Measurements from ENCODE around the gene EIF4E2.

DNA sequence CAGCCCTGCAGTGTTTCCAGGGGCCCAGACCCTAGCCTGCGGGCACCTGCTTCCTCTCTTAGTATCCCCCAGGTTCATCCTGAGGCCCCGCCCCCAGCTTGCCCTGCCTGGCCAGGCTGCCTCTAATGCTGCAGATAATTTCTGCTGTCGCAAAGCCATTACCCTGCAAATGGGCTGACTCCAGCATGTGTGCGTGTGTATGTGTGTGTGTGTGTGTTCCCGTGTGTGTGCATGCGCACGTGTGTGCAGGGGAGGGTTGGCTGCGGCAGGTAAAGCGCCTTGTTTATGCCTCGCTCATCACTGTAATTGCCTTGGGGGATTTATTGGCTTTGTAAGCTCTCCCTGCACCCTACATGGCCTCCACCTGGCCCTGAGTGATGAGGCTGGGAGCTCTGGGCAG, 37.9 kb upstream of the EIF4E2 start:
- no peak for TF ChIP-seq POLR2A (IDR thresholded peaks at IDR 0.05)
- TF ChIP-seq, protein P1, sequence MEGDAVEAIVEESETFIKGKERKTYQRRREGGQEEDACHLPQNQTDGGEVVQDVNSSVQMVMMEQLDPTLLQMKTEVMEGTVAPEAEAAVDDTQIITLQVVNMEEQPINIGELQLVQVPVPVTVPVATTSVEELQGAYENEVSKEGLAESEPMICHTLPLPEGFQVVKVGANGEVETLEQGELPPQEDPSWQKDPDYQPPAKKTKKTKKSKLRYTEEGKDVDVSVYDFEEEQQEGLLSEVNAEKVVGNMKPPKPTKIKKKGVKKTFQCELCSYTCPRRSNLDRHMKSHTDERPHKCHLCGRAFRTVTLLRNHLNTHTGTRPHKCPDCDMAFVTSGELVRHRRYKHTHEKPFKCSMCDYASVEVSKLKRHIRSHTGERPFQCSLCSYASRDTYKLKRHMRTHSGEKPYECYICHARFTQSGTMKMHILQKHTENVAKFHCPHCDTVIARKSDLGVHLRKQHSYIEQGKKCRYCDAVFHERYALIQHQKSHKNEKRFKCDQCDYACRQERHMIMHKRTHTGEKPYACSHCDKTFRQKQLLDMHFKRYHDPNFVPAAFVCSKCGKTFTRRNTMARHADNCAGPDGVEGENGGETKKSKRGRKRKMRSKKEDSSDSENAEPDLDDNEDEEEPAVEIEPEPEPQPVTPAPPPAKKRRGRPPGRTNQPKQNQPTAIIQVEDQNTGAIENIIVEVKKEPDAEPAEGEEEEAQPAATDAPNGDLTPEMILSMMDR (IDR thresholded peaks at IDR 0.05): no peak

All from esophagus squamous epithelium (tissue), 4 donors.